ENCODE measurements around the gene IRF8.

DNA sequence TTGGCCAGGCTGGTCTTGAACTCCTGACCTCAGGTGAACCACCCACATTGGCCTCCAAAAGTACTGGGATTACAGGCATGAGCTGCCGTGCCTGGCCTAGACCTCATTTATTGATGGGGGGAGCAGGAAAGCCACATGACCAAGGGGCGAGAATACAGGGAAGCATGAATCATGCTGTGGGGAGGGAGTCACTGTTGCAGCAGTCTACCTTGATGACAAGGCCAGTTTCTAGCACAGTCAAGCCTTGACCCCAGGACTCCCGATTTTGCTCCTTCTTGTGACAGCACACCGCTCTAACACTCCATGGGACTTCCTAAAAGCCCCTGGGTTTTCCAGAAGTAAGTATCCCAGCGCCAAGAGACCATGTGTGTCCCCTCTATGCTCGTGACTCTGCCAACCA is 42.9 kb upstream of the IRF8 start:
- TF ChIP-seq CTCF (IDR thresholded peaks at IDR 0.05 in 4 of 5, conservative IDR thresholded peaks at IDR 0.05 in 1 of 5) (no peak), POLR2A (IDR thresholded peaks at IDR 0.05) (no peak)

Measured in gastrocnemius medialis (tissue), 4 donors.